GM19035 (cell line): ENCODE data around the gene DALRD3.
"Not testable (repeated sequence)": the region's sequence is repeated elsewhere in the genome, so short reads cannot be mapped to it uniquely, and the experiment has no call there.

Source experiments
- ATAC-seq: cut with Tn5 transposase; IDR thresholded peaks from one replicate; pipeline ENCODE4 v1.9.1; 2021; ENCODE audit not compliant: unreplicated experiment

DALRD3 gene

GRCh38 chr3:49021813-49022687 lies 3.7 kb upstream of the DALRD3 start, which contains the start of gene NDUFAF3:
Gene NDUFAF3, plus strand, starts transcription at chr3:49022121. Its CDS starts 24 bp downstream, at chr3:49022145.
- peak; percentile 56 for ATAC-seq

- peak; percentile 53 for ATAC-seq
These were observed 2.9 kb upstream of the DALRD3 start for GRCh38 chr3:49021213-49021812.

GRCh38 chr3:49020330-49021212 lies 2.2 kb upstream of the DALRD3 start:
- ATAC-seq = peak; percentile 3

- no peak for ATAC-seq
These were observed 1.6 kb upstream of the DALRD3 start for GRCh38 chr3:49019941-49020329.

DNA sequence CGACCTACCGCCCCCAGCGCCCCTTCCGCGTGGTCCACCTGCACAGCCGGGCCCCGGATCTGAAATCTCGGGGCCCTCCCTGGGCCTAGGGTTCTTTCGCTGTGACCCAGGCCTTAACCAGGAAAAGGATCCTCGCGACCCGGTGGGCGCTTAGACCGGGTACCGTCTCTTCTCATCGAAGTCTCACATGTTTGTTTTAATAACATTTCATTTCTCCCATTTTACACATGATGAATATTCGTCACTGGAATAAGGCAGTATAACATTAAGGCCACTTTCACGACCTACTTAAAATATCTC lies 277 bp upstream of the DALRD3 start:
- ATAC-seq = no peak

GRCh38 chr3:49017229-49017970 lies 980 bp downstream of the DALRD3 start:
- no peak for ATAC-seq

- no peak for ATAC-seq
These were observed 1.8 kb downstream of the DALRD3 start for GRCh38 chr3:49016414-49017228.

DNA sequence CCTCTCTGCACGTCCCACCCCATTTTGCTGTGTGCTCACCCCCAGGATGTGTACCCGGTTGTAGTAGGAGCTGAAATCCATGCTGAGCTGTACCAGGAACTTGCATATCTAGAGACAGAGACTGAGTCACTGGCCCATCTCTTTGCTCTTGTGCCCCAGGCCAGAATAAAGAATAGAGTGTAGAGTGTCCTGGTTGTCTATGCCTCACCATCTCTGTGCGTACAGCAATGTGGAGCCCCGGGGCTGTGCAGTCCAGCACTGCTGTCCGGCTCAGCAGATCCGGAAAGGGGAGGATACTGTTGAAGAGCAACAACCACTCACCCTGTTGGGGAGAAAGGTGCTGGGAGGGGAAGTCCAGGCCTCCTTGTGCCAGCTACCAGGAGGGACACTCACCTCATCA lies 2.6 kb downstream of the DALRD3 start:
- ATAC-seq = no peak

DNA sequence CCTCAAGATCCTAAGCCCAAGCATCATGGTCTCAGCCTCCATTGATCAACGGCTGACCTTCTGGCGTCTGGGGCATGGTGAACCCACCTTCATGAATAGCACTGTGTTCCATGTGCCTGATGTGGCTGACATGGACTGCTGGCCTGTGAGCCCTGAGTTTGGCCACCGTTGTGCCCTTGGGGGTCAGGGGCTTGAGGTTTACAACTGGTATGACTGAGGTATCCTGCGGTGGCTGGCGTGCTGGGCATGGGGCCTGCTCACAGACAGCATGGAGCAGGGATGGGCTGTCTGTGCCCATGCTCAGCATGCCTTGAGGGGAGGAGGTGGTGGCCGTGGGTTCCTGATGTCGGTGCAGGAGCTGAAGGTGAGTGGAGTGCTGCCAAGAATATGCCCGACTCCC lies 3.3 kb downstream of the DALRD3 start:
- no peak for ATAC-seq

DNA sequence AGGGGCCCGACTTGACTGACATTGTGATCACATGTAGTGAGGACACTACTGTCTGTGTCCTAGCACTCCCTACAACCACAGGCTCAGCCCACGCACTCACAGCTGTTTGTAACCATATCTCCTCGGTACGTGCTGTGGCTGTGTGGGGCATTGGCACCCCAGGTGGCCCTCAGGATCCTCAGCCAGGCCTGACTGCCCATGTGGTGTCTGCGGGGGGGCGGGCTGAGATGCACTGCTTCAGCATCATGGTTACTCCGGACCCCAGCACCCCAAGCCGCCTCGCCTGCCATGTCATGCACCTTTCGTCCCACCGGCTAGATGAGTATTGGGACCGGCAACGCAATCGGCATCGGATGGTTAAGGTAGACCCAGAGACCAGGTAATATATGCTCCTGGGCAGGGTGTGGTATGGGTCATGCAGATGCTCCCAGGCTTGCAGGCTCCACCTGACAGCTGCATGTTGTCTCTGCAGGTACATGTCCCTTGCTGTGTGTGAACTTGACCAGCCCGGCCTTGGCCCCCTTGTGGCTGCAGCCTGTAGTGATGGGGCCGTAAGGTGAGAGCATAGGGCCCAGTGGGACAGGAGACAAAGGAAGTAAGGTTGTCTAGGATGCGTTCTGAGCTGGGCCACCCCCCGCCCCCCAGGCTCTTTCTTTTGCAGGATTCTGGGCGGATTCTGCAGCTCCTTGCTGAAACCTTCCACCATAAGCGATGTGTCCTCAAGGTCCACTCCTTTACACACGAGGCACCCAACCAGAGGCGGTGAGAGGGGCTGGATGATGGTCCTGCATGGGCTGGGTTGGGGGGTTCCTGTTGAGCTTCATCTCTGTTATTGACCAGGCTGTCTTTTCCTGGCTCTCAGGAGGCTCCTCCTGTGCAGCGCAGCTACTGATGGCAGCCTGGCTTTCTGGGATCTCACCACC lies 4.4 kb downstream of the DALRD3 start:
- no peak for ATAC-seq

DNA sequence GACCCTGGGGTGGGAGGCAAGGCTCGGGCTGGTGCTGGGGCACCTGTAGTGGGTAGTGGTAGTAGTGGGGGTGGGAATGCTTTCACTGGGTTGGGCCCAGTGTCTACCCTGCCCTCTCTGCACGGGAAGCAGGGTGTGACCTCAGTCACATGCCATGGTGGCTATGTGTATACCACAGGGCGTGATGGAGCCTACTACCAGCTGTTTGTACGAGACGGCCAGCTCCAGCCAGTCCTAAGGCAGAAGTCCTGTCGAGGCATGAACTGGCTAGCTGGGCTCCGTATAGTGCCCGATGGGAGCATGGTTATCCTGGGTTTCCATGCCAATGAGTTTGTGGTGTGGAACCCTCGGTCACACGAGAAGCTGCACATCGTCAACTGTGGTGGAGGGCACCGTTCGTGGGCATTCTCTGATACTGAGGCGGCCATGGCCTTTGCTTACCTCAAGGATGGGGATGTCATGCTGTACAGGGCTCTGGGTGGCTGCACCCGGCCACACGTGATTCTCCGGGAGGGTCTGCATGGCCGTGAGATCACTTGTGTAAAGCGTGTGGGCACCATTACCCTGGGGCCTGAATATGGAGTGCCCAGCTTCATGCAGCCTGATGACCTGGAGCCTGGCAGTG lies 5.2 kb downstream of the DALRD3 start:
- no peak for ATAC-seq

DNA sequence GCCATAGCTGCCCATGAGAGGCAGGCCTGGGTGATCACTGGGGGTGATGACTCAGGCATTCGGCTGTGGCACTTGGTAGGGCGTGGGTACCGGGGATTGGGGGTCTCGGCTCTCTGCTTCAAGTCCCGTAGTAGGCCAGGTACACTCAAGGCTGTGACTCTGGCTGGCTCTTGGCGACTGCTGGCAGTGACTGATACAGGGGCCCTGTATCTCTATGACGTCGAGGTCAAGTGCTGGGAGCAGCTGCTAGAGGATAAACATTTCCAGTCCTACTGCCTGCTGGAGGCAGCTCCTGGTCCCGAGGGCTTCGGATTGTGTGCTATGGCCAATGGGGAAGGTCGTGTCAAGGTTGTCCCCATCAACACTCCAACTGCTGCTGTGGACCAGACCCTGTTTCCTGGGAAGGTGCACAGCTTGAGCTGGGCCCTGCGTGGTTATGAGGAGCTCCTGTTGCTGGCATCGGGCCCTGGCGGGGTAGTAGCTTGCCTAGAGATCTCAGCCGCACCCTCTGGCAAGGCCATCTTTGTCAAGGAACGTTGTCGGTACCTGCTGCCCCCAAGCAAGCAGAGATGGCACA lies 5.9 kb downstream of the DALRD3 start:
- ATAC-seq = no peak

DNA sequence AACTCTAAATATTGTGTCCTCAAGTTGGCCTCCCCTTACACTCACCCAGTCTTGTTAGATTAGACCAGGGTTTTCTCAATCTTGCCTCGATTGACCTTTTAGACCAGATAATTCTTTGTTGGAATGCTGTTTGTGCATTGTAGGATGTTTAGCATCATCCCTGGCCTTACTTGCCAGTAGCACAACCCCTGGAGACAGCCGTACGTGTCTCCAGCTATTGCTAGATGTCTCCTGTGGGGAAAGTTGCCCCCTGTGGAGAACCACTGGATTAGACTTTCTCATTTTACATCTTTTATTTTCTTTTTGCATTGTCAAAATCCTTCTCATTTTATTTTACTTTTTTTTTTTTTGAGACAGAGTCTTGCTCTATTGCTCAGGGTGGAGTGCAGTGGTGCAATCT lies 9.0 kb downstream of the DALRD3 start:
- no peak for ATAC-seq

GRCh38 chr3:49008627-49009026 lies 9.8 kb downstream of the DALRD3 start:
- not testable (repeated sequence) for ATAC-seq

DNA sequence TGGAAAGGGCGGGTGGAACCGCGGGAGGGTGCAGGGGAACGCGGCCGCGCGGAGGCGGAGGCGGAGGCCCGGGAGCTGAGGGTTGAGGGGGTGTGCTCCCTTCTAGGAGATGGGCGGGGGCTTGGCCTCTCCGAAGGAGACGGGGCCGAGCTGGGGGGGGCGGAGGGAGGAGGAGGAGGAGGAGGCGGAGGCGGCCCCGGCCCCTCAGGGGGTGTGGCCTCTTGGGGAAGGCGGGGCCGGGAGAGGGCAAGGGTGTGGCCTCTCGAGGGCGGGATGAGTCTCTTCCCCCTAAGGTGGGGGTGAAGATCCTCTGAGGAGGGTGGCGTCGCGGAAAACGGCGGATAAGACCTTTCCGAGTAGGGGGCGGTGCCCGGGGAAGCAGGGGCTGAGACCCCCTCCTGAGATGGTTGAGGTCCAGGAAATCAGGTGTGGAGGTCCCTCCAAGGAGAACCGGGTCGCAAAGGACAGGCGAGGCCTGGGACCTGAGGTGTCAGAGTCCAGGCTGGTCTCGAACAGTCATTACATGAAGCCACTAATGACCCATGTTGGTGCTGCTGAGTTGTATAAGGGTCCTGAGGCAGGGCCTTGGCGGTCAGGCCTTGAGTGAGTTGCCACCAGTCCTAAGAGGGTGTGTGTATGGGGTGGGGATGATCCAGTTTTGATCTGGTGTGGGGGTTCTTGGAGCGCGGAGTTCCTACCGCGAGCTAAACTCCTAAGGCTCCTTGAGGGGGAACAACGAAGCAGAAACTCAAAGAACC lies 10.4 kb downstream of the DALRD3 start:
- peak; percentile 43 for ATAC-seq

DNA sequence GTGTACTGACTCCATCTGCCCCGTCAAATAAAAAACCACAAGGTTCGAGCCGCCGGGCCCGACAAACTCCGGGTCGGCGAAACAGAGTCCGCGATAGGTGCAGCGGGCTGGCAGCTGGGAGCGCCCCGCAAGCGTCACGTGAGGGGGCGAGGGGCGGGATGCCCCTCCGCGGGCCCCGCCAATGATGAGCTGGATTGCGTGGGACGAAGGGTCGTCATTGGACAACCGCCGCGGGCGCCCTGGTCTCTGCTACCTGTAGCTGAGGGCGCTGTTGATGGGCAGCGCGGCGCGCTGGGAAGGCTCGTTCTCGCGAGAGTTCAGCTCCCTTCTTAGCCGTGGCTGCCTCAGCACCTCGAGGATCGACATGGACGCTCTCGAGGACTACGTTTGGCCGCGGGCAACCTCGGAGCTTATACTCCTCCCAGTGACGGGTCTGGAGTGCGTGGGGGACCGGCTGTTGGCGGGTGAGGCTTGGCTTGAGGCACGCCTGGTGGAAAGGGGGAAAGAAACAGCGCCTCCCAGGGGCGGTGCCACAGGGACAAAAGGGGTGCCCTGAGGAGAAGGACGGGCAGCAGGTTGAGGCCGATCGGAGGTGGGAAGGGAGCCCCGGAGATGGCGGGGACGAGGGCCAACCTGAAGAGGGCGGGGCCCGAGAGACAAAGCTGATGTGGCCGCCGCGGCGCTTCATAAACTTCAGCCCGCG lies 11.2 kb downstream of the DALRD3 start, which contains the start of gene WDR6:
WDR6 (plus strand) TSS at position 324 of the 703 bp plus-strand sequence; CDS start at position 365, 41 bp downstream.
- peak; percentile 89 for ATAC-seq
